NCI-H510A treated with DMSO at 0.1 percent for 48 hours (cell line): Measurements from ENCODE around the gene LMO4.

Source experiments
- DNase-seq: peaks from one replicate; lab custom pipeline; 2025; lab: John Stamatoyannopoulos, UW

The LMO4 gene, protein sequence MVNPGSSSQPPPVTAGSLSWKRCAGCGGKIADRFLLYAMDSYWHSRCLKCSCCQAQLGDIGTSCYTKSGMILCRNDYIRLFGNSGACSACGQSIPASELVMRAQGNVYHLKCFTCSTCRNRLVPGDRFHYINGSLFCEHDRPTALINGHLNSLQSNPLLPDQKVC

DNA sequence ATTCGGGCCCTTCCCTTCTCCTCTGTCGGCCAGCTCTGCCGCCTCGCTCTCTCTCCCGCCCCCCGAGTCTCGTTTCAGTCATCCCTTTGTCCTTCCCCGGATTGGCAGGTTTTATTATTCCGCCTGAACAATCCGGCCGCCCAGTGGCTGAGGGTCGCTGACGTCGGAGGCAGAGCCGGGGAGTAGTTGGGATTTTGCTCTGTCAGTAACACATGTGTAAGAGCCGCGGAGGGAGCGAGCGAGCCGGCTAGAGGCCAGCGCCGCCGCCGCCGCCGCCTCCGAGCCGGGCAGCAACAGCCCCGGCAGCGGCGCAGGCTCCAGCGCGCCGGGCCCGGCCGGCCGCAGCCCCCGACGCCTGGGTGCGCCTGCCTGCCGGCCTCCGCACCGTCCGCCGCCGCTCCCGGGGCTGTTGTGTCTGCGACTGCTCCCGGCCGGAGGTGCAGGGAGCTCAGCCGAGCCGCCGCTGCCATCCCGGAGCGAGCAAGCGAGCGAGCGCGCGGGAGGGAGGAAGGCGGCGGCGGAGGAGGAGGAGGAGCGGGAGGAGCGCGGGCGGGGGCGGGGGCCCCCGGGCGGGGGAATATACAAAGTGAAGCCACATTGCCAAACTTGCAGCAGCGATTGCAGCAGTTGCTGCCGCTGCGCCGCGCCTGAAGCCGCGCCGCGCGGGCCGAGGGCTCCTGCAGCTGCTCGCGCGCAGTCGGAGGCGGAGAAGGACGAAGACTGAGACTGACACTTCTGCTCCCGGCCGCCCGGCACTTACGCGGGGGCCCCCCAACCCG lies at the start of gene LMO4:
Gene LMO4, plus strand, starts transcription at position 609 of the 779 bp plus-strand sequence. CDS start 3,136 bp downstream, outside the sequence.
- peak; percentile 99 for DNase-seq

DNA sequence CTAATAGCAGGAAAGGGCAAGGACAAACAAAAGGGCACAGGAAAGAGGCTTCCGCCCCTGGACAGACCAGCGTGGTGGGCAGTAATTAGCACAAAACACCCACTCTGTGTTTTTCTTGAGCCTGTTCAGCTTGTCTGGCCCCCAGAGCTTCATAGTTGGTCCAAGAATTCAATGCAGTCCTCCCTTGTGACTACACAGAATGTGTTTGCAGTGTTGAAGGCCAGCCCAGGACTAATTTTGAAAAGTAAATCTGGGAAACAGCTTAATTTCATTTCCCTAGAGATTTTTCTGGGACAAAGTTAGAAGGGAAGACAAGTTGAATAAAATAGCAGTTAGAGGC lies 49.2 kb upstream of the LMO4 start:
- no peak for DNase-seq

DNA sequence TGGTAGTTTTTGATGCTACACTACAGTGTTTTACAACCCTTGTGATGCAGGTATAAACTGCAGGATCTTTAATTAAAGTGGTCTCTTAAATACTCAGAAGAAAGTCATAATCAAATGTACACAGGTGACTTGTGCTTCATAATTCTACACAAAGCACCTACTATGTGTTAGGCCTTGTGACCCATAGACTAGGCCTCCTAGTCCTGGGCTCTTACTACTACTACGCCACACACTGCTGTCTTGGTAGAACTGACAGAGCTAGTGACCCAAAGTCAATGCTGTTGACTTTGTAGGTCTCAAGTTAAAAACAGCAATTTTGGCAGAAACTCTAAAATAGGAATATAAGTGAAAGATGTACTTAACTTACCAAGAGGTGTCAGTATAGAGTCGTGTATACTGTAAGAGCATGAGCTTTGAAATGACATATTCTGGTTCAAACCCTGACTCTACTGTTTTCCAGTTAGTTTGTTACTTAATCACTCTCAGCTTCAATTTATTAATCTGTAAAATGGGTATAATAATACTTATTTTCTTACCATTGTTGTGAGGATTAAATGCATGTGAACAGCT lies 48.6 kb upstream of the LMO4 start:
- no peak for DNase-seq

DNA sequence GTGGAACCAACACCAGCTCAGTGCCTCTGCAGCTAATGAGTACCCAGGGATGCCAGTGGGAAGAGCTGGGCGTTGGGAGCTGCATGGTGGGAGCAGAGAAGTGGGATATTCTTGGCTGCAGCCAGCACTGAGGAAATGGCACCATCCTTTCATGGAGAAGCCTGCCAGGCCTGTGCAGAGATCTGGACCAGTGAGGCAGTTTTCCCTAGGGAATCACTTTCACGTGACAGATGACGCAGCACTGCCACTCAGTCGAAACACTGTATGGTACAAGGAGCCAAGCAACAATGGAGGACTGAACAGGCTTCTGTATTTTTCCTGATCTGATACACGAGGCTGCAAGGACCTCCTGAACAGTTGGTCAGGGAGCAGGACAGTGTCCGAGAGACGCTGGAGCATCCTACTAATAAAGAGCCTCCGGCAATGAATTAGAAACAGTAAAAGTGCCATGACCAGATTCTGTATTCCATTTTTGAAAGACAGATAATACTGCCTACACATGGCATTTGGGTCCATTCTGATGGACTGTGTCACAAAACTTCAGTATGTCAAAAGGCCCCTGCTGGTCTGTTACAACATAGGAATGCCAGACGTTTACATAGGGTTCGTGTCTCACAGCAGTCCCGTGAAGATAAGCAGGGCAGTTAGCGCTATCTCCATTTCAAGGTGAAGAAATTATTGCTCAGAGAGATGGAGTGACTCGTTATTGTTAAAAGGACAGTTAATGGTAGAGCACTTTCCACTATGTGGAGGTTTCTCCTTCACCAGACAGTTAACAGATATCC lies 44.0 kb upstream of the LMO4 start:
- DNase-seq = no peak

DNA sequence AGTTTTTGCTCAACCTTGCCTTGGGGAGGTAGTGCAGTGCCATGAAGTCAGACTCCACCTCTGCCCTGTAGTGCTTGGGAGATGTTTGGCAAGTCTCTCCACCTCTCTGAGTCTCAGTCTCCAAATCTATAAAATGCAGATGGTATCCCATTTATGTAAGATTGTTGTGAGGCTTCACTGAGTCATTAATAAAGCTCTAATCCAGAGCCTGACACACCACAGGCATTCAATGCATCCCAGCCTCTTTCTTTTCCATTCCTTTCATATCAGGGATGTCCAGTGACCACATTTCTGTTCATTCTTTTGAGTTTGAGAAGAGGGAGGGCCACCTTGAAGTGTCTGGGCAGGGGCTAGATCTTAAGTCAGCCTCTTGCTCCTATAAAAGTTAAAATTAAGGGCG lies 37.6 kb upstream of the LMO4 start:
- DNase-seq = no peak

DNA sequence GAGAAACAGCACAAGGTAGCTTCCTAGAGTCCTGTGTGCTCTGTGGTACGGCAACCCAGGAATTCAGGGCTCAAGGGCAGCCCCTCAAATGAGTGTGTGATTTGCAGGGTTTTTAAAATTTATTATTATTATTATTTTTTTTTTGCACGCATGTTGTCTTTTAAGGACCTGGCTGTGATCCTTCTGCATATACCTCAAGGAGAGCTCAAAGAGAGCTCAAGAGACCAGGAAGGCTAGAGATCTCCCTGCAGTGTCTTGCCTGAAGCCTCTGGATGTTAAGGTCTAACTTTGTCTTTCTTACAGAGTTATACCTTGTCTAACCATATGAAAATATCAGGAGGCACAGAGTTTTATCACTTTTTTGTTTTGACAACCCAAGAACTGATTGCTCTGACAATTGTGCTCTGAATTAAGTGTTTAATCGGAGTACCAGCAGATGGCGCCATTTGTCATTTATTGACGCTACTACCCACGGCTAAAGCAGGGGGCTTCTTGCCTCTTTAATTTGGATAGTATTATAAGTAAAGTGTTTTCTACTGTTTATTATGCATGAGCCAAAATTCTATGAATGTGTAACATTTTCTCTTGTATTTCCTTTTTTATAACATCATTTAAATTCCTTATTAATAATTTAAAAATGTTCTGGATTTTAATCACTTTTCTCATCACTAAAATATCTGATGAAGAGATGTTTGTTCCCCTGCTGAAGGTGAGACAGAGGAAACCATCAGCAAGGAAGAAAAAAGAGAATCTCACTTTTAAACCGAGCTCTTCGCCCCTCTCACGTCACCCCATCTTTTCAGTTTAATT lies 35.8 kb upstream of the LMO4 start:
- peak; percentile 94 for DNase-seq

DNA sequence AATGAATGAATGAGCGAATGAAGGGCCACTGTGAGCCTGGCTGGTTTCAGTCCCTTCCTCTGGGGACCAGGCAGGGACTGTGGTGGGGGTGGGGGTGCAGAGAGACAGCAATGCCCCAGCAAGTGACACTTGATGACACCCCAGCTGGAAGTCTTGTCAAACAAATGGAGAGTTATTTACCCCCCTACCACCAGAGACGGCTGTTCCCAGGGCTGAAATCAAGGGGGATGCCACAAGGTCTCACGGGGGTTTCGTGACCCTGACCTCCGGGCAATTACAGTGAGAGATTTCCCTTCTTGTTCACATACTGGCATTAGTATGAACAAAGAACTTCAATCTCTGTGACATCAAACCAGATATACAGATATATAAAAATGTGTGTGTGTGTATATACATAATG lies 34.0 kb upstream of the LMO4 start:
- no peak for DNase-seq

DNA sequence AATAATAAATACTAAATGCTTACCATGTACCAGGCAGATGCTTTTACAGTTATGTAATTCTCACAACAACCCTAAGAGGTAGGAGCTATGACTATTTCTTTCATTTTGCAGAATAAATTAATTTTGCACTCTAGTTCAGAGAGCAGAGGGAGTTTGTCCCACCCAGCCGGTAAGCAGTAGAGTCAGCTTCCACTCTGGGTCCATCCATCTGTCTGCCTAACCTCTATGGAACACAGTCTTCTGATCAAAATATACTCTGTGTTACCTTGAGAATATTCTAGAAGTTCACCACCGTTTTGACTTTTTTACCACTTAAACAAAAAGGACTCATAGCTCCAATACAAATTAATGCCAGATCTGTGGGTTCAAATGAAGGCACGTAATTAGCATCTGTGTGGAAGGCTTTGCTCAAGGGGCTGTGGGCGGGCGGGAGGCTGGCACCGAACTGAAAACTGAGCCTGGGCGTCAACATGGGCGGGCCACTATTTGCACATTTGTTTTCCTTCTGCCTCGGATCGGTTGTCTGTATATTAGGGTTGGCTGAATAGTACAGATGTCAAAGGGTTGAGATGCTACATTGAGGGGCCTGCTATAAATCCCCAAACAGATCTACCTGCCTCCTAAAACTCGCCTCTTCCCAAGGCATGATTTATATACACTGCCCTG lies 33.1 kb upstream of the LMO4 start:
- DNase-seq = no peak

DNA sequence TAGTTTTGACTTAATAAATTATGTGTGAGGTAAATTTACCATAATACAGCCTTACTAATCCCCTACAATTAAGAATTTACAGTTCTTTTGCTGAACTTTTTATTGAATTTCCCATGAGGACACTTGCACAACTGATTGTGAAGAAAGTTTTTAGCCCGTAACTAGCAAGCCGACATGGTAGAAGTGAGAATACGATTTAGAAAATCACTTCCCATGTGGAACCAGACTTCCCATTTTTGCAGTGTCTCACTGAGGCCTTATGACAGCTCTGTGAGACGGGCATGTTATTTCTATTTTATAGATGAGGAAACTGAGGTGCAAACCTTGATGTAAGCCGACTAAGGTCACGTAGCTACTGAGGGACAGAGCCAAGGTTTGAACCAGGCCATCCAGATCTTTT lies 32.5 kb upstream of the LMO4 start:
- DNase-seq = no peak

DNA sequence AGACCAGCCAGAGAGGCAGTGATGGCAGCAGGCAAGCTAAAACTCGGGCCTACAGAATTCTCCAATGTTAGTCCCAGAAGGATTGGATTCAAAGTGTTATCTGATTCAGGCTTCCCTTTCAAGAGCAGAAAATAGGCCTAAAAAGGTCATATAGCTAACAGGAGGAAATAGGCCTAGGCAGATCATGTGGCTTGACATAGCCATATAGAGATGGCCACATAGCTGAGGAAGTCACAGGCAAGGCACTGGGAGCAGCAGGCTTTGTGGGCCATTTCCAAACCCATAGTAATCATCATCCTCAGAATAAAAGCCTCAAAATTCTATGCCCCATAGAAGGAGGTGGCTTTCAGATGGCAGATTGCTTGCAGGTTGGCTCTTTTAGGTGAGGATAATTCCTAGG lies 29.0 kb upstream of the LMO4 start:
- DNase-seq = no peak

DNA sequence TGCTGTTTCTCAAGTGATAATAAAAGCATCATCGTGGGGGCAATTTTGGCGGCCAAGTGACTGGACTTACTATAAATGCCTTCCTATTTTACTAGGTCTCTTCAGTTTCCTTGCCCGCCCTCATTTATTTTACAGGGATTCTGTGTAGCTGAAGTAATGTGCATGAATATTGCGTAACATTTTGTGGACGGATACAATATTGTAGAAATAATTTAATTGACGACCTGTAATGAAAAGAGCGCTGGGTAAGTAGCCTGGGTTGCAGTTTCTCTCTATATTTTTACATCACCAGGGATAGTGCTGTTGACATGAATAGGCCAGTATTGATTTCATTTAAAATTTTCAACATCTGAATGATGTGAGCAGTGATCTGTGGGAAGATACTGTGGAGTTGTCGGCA lies 28.1 kb upstream of the LMO4 start:
- DNase-seq = no peak

DNA sequence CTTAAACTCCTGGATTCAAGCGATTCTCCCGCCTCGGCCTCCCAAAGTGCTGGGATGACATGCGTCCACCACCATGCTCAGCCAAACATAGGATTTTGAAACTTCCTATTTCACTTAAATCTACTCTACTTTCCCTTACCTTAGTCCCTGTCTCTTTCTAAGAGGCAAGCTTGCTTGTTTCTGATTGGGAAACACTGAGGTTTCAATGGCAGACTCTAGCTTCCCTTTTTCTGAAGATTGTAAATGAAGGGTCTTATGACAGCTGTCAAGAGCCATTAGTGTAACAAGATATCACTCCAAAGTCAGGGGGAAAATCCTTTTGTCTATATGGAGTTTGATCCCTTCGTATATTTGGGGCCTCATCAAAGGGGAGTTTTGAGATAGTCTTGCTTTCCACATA lies 23.5 kb upstream of the LMO4 start:
- no peak for DNase-seq

DNA sequence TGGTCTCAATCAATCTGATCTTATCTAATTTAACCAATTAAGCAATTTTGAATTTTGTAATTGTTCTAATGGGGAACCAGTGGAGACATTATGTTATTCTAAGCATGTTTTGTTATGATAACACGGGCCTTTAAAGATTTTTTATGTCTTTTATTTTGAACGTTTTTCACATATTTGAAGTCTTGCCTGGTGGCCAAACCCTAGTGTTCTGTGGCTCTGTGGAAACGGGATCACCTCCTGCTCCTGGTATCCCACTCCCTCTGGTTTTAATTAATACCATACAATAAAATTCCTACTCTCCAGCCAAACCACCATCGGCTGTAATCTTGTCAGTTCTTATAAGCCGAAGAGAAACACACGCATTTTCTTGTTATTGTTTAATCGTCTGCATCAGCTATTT lies 22.9 kb upstream of the LMO4 start:
- DNase-seq = no peak

DNA sequence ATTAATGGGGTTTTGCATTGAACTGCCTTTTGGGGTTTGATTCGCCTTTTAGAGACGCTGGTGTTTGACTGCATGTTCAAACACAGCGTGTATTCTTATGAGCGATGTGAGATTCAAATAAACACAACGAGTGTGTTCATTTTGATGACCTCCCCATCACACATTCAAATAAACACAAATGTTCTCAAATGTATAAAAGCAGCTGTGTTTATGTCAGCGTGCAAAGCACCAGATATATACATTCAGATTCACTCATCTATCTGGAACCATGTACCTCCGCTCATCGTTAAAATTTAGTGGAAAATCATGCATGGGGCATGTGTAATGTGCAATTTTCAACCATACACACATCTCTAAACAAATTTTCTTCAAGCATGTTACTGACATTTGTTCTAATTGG lies 21.4 kb upstream of the LMO4 start:
- DNase-seq = no peak

DNA sequence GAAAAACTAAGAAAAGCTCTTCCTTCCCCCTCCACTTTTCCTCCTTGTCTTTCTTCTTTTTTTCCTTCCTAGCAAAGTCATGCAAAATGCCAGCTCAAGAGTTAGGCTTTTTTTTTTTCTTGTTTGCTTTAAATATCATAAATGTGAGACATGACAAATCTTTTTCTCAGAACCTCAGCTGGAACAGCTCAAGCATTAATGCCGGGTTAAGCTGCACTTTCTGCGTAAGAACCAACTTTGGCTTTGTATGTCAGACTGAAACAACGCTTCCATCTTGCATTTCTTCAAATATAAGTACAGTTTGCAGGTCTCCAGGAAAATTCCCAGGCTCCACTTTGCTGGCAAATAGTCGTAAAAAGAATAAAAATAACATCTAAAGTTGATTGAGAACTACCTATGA lies 20.7 kb upstream of the LMO4 start:
- DNase-seq = no peak

DNA sequence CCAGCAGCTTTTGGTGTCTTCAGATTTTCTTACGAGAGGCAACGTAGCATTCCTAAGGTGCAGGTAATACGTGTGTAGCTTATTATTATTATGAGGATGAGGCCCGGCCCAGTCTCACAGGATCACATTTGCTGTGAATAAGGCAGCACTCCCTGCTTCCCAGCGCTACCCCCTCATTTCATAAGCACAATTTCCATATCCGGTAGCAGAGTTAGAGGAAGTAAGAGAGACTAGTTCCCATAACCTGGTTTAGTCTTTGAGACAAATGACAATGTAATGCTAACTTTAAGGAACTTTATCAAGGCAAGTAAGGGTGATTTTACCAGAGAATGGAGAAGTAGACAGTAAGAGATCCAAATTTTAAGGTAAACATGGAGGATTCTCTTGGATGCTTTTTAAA lies 14.6 kb upstream of the LMO4 start:
- DNase-seq = no peak

DNA sequence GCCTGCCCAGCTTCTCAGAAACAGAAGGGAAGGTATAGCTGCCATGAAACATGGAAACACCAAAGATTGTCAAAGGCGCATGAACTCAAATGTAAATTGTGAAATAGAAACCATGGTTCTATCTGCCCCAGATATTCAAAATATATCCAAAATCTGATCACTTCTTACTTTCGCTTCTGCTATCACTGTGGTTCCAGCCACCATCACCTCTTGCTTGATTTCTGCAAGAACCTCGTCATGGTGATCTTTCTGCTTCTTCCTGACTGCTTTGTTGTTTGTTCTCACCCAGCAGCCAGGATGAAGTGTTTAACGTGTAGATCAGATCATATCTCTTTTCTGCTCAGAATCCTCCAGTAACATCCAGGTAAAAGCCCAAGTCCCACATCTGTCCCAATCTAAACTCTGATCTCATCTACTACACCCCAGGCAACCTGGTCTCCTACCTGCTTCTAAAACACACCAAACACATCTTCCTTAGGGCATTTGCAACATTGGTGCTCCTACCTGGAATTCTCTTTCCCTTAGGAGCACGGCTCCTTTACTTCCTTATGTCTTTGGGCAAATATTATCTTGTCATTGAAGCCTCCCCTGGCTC lies 10.5 kb upstream of the LMO4 start:
- DNase-seq = no peak

DNA sequence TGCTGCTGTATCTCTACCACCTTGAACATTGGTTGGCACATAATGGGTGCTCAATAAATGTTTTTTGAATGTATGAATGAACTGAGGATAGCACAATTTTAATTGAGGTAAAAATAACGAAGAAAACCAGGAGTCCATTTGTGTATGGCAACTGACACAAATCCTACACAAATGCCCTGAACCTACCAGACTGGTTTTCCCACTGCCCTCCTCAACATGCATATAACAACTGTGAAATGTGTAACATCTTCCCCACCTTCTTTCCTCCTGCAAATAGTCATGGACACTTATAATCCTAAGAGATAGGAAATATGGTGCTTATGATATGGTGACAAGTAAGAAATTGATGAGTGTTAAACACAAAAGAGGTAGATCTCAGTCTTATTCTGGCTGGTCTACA lies 9.9 kb upstream of the LMO4 start:
- DNase-seq = peak; percentile 22

DNA sequence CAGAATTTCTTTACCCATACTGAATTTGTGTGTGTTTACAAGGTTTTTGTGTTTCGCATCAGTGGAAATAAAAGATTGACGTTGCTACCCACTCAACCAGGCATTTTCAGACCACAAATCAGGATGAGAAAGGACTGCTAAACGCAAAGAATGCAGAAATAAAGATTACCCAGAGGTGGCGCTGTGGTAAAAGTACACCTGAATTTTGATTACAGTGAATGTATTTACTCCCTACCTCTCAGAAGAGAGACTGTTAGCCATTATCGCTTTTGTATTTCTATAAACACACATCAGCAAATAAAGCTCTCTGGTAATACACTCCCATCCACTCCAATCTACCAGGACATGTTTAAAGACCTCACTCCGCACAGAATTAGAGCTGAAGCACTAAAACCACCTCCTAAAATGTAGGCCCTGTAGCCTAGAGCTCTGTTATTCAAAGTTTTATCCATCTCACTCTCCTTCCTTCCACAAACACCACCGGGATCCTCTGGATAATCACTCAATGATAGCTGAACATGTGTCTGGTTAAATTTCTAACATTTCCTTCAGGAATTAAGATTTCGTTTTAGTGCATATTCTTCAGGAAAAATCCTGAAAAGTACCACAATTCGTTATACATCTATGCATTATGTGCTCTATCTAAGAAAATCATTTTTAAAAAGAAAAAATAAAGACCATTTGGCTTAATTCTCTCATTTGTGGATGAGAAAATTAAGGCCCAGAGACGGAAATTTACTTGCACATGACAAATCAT lies 2.5 kb upstream of the LMO4 start:
- DNase-seq = peak; percentile 97
